Kasumi-1 (cell line): Measurements from ENCODE around the gene ZFP14.

ENCODE experiments used
- DNase-seq, 2 experiments: peaks; one replicate each; lab custom pipeline; 2025; lab: John Stamatoyannopoulos, UW

The ZFP14 gene

GRCh38 chr19:36378625-36379509 lies at the start of gene ZFP14:
Gene ZFP14 (minus strand): TSS chr19:36379201. CDS start chr19:36367892, 11,309 bp downstream.
- peak; percentile 91 to 95 for DNase-seq

GRCh38 chr19:36423925-36424324 lies 44.9 kb upstream of the ZFP14 start:
- no peak for DNase-seq

DNA sequence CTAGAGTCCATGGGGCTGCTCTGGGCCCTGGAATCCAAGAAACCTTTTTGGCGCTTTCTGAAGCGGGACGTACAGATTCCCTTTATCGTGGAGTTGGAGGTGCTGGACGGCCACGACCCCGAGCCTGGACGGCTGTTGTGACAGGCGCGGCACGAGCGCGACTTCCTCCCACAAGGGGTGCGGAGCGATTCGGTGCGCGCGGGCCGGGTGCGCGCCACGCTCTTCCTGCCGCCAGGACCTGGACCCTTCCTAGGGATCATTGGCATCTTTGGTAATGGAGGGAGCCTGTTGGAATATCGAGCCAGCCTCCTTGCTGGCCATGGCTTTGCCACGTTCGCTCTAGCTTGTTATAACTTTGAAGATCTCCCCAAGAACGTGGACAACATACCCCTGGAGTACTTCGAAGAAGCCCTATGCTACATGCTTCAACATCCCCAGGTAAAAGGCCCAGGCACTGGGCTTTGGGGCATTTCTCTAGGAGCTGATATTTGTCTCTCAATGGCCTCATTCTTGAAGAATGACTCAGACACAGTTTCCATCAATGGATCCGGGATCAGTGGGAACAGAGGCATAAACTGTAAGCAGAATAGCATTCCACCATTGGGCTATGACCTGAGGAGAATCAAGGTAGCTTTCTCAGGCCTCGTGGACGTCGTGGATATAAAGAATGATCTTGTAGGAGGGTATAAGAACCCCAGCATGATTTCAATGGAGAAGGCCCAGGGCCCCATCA lies 42.9 kb upstream of the ZFP14 start:
- DNase-seq: no peak

- DNase-seq: no peak
Measured at GRCh38 chr19:36420961-36421748, 42.2 kb upstream of the ZFP14 start.

DNA sequence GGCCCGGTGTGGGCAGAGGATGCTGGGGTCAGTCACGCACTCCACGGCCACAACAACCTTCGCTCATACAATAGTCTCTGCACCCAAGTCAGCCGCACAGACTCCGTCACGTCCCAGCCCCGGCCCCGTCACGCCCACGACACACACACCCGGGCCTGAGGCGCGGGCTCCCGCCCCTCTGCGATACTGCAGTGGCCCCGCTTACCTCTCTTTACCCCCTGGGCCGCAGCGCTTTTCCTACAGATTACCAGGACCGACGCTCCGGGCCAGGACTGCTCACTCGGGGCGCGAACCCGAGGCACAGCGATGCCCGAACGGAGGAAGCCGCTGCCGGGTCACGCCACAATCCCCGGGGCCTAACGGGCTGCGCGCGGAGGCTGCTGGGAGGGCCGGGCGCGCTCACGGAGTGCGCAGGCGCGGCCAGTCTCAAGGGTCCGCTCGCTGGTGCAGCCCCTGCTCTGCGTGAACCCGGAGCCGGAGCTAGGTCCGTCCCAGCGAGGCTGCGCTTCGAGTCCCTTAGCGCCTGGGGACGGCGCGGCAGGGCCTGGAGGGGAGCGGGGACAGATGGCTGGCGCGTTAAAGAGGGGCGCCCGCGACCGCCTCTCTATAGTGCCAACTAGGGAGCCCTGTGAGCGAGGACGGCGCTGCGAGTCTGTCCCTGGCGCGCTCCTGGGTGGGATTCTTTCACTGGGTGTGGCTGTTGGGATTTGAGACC lies 39.4 kb upstream of the ZFP14 start, which contains the start of gene ZFP82:
ZFP82 (minus strand) TSS at position 358 of the 715 bp plus-strand sequence. CDS start 8,855 bp downstream, outside the sequence.
- DNase-seq: peak; percentile 71 to 79

- DNase-seq: no peak
Measured at GRCh38 chr19:36417752-36418286, 38.8 kb upstream of the ZFP14 start.

DNA sequence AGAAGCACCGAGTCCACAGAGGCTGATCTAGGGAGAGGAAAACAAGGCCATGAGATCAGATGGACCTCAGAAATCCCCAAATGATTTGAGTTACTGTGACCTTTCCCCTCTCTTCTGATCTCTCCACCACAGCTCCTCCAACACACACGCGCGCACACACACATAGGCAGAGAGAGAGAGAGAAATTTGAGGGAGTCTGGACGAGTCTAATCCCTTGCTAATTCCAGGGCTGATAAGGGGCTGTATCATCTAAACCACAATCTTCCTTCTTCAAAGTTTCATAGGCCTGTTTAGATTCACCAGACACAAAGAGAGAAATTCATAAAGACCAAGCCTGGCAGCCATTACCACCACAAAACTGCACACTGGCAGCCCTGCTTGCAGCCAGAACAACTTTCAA lies 30.8 kb upstream of the ZFP14 start:
- no peak for DNase-seq

DNA sequence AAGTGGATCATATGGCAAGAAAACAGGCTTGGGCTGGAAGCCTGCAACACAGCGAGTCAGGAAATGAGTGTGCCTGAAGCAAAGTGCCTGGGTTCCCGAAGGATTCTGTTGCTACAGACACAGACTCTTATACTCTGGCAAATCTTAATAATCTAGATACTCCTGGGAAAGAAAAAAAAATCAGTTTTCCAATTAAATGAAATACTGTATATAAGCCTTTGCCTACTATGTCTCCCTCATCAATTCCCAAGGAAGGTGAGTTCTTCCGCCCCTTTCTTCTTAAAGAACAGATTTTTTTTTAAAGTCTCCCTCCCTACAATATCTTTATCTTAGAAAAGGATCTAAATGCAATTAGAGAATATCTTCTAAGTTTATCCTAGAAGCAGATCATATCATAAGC lies 29.1 kb upstream of the ZFP14 start:
- DNase-seq: no peak

DNA sequence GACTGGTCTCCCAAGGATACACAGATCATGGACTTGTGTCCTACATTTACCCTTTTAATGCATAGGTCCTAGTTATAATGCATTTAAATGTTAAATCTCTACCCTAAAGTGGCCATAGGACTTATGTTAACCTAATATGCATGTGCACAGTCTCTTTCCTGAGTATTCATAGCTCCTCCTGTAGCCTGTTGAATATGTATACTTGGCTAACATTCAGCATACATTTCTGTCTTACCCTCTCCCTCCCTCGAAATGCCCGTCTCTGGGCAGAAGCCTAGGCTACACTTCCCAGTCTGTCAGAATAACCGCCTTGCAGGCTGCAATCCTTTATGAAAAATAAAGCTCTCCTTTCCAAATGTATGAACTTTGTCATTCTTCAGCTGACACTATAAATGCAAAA lies 25.5 kb upstream of the ZFP14 start:
- DNase-seq: no peak

DNA sequence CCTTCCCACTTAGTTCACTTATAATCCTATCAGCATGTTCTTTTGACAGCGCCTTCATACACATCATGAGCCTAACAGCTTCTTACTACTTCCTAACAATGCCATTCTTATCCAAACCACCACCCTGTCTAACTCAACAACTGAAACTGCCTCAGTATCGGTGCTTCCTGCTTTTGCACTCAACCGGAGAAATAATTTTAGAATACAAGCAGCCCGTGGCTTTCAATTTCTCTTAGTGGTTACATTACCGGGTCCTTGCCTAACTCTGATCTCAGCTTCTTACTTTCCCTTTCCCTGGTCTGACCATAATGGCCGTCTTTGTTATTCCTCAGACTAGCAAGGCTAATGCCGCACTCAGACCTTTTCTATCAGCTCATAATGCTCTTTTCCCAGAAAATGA lies 22.5 kb upstream of the ZFP14 start:
- DNase-seq: no peak

DNA sequence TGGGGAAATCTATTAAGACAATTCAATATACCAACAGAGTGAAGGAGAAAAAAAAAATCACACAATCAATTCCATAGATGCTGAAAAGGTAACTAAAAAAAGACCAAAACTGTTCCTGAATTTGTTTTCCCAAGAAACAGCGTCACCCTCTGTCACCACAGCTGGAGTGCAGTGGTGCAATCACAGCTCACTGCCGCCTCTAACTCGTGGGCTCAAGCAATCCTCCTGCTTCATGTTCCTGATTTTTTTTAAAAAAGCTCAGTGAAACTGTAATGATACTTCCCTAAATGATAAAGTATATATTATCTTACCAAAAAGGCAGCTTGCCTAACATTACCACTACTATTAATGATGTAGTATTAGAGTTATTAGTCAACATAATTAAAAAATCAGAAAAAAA lies 19.6 kb upstream of the ZFP14 start:
- no peak for DNase-seq

DNA sequence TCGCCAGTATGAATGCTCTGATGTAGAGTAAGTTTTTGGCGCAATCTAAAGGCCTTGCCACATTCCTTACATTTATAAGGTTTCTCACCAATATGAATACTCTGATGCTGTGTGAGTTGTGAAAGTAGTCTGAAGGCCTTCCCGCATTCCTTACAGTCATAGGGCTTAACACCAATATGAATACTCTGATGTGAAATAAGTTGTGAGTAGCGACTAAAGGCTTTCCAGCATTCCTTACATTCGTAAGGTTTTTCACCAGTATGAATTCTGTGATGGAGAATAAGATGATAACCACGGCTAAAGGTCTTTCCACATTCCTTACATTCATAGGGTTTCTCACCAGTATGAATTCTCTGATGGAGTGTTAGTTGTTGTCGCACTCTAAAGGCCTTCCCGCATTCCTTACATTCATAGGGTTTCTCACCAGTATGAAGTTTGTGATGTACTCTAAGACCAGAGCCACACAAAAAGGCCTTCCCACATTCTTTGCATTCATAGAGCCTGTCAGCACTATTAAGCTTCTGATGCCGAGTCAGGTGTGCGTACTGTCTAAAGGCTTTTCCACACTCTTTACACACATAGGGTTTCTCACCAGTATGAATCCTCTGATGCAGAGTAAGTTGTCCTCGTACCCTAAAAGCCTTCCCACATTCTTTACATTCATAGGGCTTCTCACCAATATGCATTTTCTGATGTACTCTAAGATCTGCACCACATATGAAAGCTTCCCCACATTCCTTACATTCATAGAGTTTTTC lies 14.1 kb upstream of the ZFP14 start:
- DNase-seq: no peak

- DNase-seq: no peak
Measured at GRCh38 chr19:36379510-36379819, 464 bp upstream of the ZFP14 start.

GRCh38 chr19:36377541-36378178 lies 1.3 kb downstream of the ZFP14 start:
- DNase-seq: no peak

- DNase-seq: no peak
Measured at GRCh38 chr19:36373638-36374156, 5.3 kb downstream of the ZFP14 start.

GRCh38 chr19:36371886-36372285 lies 7.1 kb downstream of the ZFP14 start:
- DNase-seq: no peak

DNA sequence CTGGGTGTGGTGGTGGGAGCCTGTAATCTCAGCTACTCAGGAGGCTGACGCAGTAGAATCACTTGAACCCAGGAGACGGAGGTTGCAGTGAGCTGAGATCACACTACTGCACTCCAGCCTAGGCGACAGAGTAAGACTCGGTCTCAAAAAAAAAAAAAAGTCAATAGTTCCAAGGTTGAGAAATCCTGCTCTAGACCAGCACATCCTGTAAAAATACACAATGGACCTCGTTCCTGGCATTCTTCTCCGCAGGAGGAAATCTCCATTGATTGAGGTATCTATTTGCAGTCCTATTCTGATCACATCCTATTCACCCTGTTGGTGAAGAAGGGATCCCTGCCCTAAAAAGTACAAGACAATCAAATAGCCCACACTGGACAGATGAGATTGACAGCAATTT lies 15.2 kb downstream of the ZFP14 start:
- DNase-seq: no peak

GRCh38 chr19:36340786-36341372 lies 38.1 kb downstream of the ZFP14 start:
- DNase-seq: no peak

GRCh38 chr19:36331353-36332228 lies 47.4 kb downstream of the ZFP14 start:
- no peak for DNase-seq
